ENCODE results near the gene WNT9A.

GRCh38 chr1:227908359-227908758 is 39.4 kb downstream of the WNT9A start:
- TF ChIP-seq HDGF (IDR thresholded peaks at IDR 0.05) (no peak), HNRNPLL (IDR thresholded peaks at IDR 0.05; ENCODE audit: low read depth, low read length, poor library complexity, severe bottlenecking) (no peak), ZC3H8 (IDR thresholded peaks at IDR 0.05) (no peak), CTCF (IDR thresholded peaks at IDR 0.05 in 2 of 3, conservative IDR thresholded peaks at IDR 0.05 in 1 of 3; ENCODE audit: insufficient read depth in 2 of 3, low read depth in 1 of 3, low read length in 3 of 3) (no peak), POLR2A (conservative IDR thresholded peaks at IDR 0.05) (no peak), MTA2 (IDR thresholded peaks at IDR 0.05; ENCODE audit: low read depth) (no peak), ZNF24 (IDR thresholded peaks at IDR 0.05) (no peak), ZZZ3 (IDR thresholded peaks at IDR 0.05) (no peak), KDM4B (IDR thresholded peaks at IDR 0.05; ENCODE audit: borderline replicate concordance in 2 of 2, low read depth in 1 of 2) (no peak), ZNF766 (CRISPR knock-in tag; conservative IDR thresholded peaks at IDR 0.05) (no peak), GABPB1 (CRISPR knock-in tag; IDR thresholded peaks at IDR 0.05) (no peak), ZKSCAN1 (IDR thresholded peaks at IDR 0.05; ENCODE audit: low read depth, low read length) (no peak)
